Endothelial cell of umbilical vein (primary cell): ENCODE data around the gene TM4SF20.
"Not testable (repeated sequence)": the region's sequence is repeated elsewhere in the genome, so short reads cannot be mapped to it uniquely, and the experiment has no call there.

ENCODE experiments used
- EZH2 ChIP-seq: IDR thresholded peaks from 2 replicates; pipeline ENCODE4 v1.6.1; 2012; ENCODE audit warnings: borderline replicate concordance, low read depth, mild to moderate bottlenecking, moderate library complexity, low read length, inconsistent platforms; ENCODE audit not compliant: severe bottlenecking
- FOS ChIP-seq: IDR thresholded peaks from 2 replicates; pipeline ENCODE4 v1.6.1; 2011; ENCODE audit warnings: mild to moderate bottlenecking, low read length, moderate library complexity, borderline replicate concordance; ENCODE audit not compliant: insufficient read depth
- GATA2 ChIP-seq: IDR thresholded peaks from 2 replicates; pipeline ENCODE4 v1.7.0; 2011; ENCODE audit warnings: low read depth, mild to moderate bottlenecking, moderate library complexity, mixed read lengths, low read length; ENCODE audit not compliant: insufficient read length, insufficient read depth
- JUN ChIP-seq: IDR thresholded peaks from 2 replicates; pipeline ENCODE4 v1.6.1; 2011; ENCODE audit warnings: borderline replicate concordance, low read depth; ENCODE audit not compliant: insufficient read length, insufficient read depth
- MYC ChIP-seq: IDR thresholded peaks from one replicate; pipeline ENCODE4 v1.6.1; 2011; ENCODE audit warnings: mild to moderate bottlenecking, low read depth, low read length
- POLR2A ChIP-seq: IDR thresholded peaks from 2 replicates; pipeline ENCODE4 v1.6.1; 2012; ENCODE audit warnings: low read depth, mild to moderate bottlenecking, control low read depth, low read length
- POLR2AphosphoS5 ChIP-seq: IDR thresholded peaks from 2 replicates; pipeline ENCODE4 v1.6.1; 2012; ENCODE audit warnings: low read depth, mild to moderate bottlenecking, control low read depth, low read length, moderate library complexity; ENCODE audit not compliant: insufficient read depth
- TF ChIP-seq, protein P1 (sequence below), 2 donors: IDR thresholded peaks; 1 replicate in 1 of 2; 2 replicates in 1 of 2; pipeline ENCODE4 v1.5.1; 2011; ENCODE audit warnings: low read length in 2 of 2, mild to moderate bottlenecking in 2 of 2, moderate library complexity in 2 of 2, control low read depth in 1 of 2, inconsistent platforms in 1 of 2, low read depth in 1 of 2; ENCODE audit not compliant: insufficient read depth in 1 of 2; ENCODE audit errors: extremely low read depth in 1 of 2
- TF ChIP-seq, protein P2 (sequence below): IDR thresholded peaks from 2 replicates; pipeline ENCODE4 v1.6.1; 2011; ENCODE audit not compliant: insufficient read depth, insufficient read length

DNA sequence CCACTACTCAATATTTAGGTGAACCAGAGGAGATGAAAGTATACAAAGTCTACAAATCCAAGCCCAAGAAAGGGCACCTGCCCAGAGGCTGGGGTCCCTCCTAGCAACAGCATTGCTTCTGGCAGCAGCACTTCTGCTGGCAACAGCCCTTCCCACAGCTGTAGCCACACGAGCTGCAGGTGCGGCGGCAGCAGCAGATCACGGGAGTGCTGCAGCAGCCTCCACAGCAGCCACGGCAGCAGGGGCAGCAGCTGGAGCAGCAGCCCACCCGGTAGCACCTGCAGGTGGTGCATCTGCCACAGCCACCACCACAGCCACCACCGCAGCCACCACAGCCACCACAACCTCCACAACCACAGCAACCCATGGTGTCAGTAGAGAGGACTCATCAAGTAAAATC lies 8.5 kb upstream of the TM4SF20 start, which contains the start of gene SCYGR1:
- not testable (repeated sequence) for TF ChIP-seq EZH2, POLR2A, MYC, POLR2AphosphoS5, GATA2, FOS, JUN
- TF ChIP-seq, protein P1, sequence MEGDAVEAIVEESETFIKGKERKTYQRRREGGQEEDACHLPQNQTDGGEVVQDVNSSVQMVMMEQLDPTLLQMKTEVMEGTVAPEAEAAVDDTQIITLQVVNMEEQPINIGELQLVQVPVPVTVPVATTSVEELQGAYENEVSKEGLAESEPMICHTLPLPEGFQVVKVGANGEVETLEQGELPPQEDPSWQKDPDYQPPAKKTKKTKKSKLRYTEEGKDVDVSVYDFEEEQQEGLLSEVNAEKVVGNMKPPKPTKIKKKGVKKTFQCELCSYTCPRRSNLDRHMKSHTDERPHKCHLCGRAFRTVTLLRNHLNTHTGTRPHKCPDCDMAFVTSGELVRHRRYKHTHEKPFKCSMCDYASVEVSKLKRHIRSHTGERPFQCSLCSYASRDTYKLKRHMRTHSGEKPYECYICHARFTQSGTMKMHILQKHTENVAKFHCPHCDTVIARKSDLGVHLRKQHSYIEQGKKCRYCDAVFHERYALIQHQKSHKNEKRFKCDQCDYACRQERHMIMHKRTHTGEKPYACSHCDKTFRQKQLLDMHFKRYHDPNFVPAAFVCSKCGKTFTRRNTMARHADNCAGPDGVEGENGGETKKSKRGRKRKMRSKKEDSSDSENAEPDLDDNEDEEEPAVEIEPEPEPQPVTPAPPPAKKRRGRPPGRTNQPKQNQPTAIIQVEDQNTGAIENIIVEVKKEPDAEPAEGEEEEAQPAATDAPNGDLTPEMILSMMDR (IDR thresholded peaks at IDR 0.05; ENCODE audit: extremely low read depth in 1 of 2, insufficient read depth in 1 of 2, low read depth in 1 of 2, low read length in 2 of 2): not testable (repeated sequence)
- TF ChIP-seq, protein P2, sequence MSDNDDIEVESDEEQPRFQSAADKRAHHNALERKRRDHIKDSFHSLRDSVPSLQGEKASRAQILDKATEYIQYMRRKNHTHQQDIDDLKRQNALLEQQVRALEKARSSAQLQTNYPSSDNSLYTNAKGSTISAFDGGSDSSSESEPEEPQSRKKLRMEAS: not testable (repeated sequence)
